ENCODE results near the gene JMJD8. TPM values are rescaled to one million over a fixed set of nuclear protein-coding genes. Genes with fewer than 3 reads are reported as not detected.
A peak's percentile ranks its signal among the peaks of the same experiment; 100 is the strongest.

Gene JMJD8
- total RNA-seq, 4 donors from 2014 or later: 65.8 to 79.6 (median 71.8) TPM

- TF ChIP-seq, protein P1, sequence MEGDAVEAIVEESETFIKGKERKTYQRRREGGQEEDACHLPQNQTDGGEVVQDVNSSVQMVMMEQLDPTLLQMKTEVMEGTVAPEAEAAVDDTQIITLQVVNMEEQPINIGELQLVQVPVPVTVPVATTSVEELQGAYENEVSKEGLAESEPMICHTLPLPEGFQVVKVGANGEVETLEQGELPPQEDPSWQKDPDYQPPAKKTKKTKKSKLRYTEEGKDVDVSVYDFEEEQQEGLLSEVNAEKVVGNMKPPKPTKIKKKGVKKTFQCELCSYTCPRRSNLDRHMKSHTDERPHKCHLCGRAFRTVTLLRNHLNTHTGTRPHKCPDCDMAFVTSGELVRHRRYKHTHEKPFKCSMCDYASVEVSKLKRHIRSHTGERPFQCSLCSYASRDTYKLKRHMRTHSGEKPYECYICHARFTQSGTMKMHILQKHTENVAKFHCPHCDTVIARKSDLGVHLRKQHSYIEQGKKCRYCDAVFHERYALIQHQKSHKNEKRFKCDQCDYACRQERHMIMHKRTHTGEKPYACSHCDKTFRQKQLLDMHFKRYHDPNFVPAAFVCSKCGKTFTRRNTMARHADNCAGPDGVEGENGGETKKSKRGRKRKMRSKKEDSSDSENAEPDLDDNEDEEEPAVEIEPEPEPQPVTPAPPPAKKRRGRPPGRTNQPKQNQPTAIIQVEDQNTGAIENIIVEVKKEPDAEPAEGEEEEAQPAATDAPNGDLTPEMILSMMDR (IDR thresholded peaks at IDR 0.05): no peak
- peak; percentile 15 for ATAC-seq (ENCODE audit: low FRiP score)
- no peak for DNase-seq (ENCODE audit: low spot score)
These were observed 36.4 kb upstream of the JMJD8 start for GRCh38 chr16:720447-720989.

DNA sequence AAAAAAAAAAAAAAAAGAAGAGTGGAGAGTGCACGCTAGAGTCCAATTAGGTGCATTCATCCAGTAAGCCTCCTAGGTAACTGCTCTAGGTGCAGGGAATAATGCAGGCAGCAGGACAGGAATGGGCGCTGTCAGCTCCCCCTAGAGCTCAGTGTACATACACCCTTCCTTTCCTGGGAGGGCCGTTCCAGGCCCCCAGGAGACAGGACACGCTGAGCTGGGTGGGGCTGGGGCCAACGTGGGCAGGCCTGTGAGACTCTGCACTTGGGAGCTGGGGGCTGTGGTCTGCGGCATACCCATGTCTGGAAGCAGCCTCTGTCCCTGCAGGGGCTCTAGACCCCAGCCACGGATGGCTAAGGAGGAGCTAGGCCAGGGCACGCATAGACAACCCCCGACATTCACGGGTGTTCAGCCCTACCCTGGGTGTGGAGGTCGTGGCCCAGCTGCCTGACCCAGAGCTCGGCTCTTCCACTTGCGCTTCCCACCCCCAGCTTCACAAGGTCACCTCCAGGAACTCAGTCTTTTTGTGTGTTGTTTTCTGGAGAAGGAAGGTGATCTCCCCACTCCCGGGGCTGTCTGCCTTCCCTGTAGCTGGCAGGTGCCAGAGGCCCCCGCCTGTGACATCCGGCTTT is 35.8 kb upstream of the JMJD8 start:
- ATAC-seq (ENCODE audit: low FRiP score) (no peak), DNase-seq (ENCODE audit: low spot score) (no peak)
- TF ChIP-seq, protein P1 (IDR thresholded peaks at IDR 0.05): no peak

- TF ChIP-seq, protein P1 (IDR thresholded peaks at IDR 0.05): no peak
- DNase-seq (ENCODE audit: low spot score) (no peak), ATAC-seq (ENCODE audit: low FRiP score) (no peak)
These were observed 34.8 kb upstream of the JMJD8 start for GRCh38 chr16:718922-719321.

DNA sequence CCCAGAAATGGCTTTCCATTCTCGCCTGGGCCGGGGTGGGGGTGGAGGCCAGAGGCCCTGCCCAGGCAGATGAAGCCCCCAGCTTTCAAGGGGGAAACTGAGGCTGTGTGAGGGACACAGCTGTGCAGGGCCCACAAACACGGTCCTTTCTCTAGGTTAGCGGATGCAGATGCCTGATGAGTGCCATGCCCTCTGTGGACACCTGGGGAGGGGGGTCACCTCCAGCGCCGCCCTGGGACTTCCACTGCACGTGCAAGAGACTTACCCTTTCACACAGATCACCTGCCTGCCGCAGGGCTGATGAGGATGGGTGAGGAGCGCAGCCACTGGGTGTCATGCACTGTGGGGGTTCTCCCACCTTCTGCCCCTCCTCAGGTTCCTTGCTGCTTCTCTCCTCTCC is 34.3 kb upstream of the JMJD8 start:
- TF ChIP-seq, protein P1 (IDR thresholded peaks at IDR 0.05): no peak
- DNase-seq (ENCODE audit: low spot score): no peak
- no peak for ATAC-seq (ENCODE audit: low FRiP score)

DNA sequence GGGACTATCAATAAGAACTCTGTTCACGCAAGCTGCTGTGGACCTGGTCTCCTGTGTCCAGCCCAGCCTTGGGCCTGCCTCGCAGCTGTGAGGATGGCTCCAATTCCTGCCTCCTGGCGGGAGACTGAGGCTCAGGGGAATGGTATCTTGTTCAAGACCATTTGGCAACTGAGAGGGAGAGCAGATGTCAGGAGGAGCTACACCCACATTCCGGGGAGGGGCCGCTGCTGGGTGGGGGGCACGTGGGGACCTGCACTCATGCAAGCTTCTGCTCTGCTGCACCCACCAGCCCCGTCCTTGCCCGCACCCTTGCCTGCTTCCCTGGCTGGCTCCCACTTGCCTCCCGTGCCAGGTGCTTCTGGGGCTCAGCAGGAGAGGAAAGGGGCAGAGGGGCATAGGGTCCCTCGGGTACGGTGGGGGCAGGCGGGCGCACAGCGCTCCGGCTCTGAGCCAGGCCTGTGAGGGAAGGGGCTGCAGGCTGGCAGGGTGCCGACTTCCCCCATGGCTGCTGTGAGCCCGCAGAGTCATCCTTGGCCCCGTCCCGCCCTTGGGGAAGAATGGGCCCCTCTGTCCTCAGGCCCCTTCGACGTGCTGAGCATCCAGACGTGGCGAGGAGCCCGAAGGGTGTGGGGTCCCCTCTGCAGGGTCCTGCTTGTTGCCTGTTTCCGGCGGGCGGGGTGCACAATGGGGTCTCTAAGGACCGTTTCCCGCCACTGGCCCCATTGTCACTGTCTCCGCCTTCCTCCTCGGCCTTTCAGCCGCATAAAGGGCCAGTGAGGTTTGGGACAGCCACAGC is 33.5 kb upstream of the JMJD8 start:
- DNase-seq (ENCODE audit: low spot score) (no peak), ATAC-seq (ENCODE audit: low FRiP score) (no peak)
- TF ChIP-seq, protein P1 (IDR thresholded peaks at IDR 0.05): no peak

DNA sequence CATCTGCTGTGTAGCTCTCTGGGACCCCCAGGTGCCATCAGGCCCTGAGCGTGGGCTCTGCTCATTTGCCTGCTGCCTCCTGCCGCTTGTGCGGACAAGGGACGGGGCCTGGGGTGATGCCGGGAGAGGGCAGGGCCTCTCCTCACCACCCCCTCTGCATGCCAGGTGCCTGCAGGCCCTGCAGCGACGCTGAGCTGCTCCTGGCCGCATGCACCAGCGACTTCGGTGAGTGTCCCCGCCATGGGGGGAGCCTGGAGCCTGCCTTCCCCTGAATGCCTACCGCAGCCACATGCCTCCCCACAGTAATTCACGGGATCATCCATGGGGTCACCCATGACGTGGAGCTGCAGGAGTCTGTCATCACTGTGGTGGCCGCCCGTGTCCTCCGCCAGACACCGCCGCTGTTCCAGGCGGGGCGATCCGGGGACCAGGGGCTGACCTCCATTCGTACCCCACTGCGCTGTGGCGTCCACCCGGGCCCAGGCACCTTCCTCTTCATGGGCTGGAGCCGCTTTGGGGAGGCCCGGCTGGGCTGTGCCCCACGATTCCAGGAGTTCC is 32.7 kb upstream of the JMJD8 start:
- ATAC-seq (ENCODE audit: low FRiP score): no peak
- DNase-seq (ENCODE audit: low spot score): no peak
- TF ChIP-seq, protein P1 (IDR thresholded peaks at IDR 0.05): no peak

All from omental fat pad (tissue), 4 donors.